Measurements from ENCODE around the gene DHPS. TPM values are rescaled to one million over a fixed set of nuclear protein-coding genes. Genes with fewer than 3 reads are reported as not detected.
A peak's percentile ranks its signal among the peaks of the same experiment; 100 is the strongest.
"Not testable (repeated sequence)": the region's sequence is repeated elsewhere in the genome, so short reads cannot be mapped to it uniquely, and the experiment has no call there.

DHPS gene
- total and polyA plus RNA-seq, 2 experiments from 2014 or later, result 80.0 to 113 TPM

GRCh38 chr19:12647490-12648071 lies 34.1 kb downstream of the DHPS start:
- H3K27ac ChIP-seq, result no peak overlapping the region
- no peaks in the 10 kb centered on the region for H3K27me3 ChIP-seq
- TF ChIP-seq CTCF (IDR thresholded peaks at IDR 0.05; ENCODE audit: low read depth, low read length), result no peak
- no peaks in the 10 kb centered on the region for H3K36me3 ChIP-seq
- H3K4me1 ChIP-seq (ENCODE audit: low read depth), result no peaks in the 10 kb centered on the region
- DNase-seq (ENCODE audit: low read depth in 1 of 2, low spot score in 1 of 2), result peak in 1 of 2 donors; percentile 40
- no peaks in the 10 kb centered on the region for H3K9me3 ChIP-seq (ENCODE audit: low read depth)
- no peak overlapping the region for H3K4me3 ChIP-seq

GRCh38 chr19:12647047-12647446 lies 34.6 kb downstream of the DHPS start:
- Histone ChIP-seq H3K36me3 (no peaks in the 10 kb centered on the region), H3K27ac (no peak overlapping the region), H3K4me3 (no peak overlapping the region), H3K4me1 (ENCODE audit: low read depth) (no peaks in the 10 kb centered on the region), H3K9me3 (ENCODE audit: low read depth) (no peaks in the 10 kb centered on the region), H3K27me3 (no peaks in the 10 kb centered on the region)
- no peak for DNase-seq (ENCODE audit: low read depth in 1 of 2, low spot score in 1 of 2)
- TF ChIP-seq CTCF (IDR thresholded peaks at IDR 0.05; ENCODE audit: low read depth, low read length), result no peak

- H3K4me1 ChIP-seq (ENCODE audit: low read depth), result no peaks in the 10 kb centered on the region
- no peaks in the 10 kb centered on the region for H3K36me3 ChIP-seq
- no peaks in the 10 kb centered on the region for H3K27me3 ChIP-seq
- no peak for DNase-seq (ENCODE audit: low read depth in 1 of 2, low spot score in 1 of 2)
- TF ChIP-seq CTCF (IDR thresholded peaks at IDR 0.05; ENCODE audit: low read depth, low read length), result no peak
- no peaks in the 10 kb centered on the region for H3K9me3 ChIP-seq (ENCODE audit: low read depth)
- no peak overlapping the region for H3K4me3 ChIP-seq
- no peak overlapping the region for H3K27ac ChIP-seq
These were observed 35.1 kb downstream of the DHPS start for GRCh38 chr19:12646551-12646950.

GRCh38 chr19:12643716-12644115 lies 38.0 kb downstream of the DHPS start:
- not testable (repeated sequence) for H3K4me1 ChIP-seq (ENCODE audit: low read depth); DNase-seq (ENCODE audit: low read depth in 1 of 2, low spot score in 1 of 2); H3K9me3 ChIP-seq (ENCODE audit: low read depth); H3K4me3 ChIP-seq; H3K27ac ChIP-seq; H3K27me3 ChIP-seq; H3K36me3 ChIP-seq

- H3K27ac ChIP-seq, result no peak overlapping the region
- peaks cover 3% of the 10 kb centered on the region for H3K4me1 ChIP-seq (ENCODE audit: low read depth)
- DNase-seq (ENCODE audit: low read depth in 1 of 2, low spot score in 1 of 2), result no peak
- TF ChIP-seq CTCF (IDR thresholded peaks at IDR 0.05; ENCODE audit: low read depth, low read length), result no peak
- no peaks in the 10 kb centered on the region for H3K36me3 ChIP-seq
- no peaks in the 10 kb centered on the region for H3K27me3 ChIP-seq
- H3K9me3 ChIP-seq (ENCODE audit: low read depth), result no peaks in the 10 kb centered on the region
- no peak overlapping the region for H3K4me3 ChIP-seq
These were observed 39.2 kb downstream of the DHPS start for GRCh38 chr19:12642506-12642905.

GRCh38 chr19:12641456-12641855 lies 40.2 kb downstream of the DHPS start:
- Histone ChIP-seq H3K27ac (no peak overlapping the region), H3K4me1 (ENCODE audit: low read depth) (peaks cover 3% of the 10 kb centered on the region), H3K27me3 (no peaks in the 10 kb centered on the region), H3K9me3 (ENCODE audit: low read depth) (no peaks in the 10 kb centered on the region), H3K36me3 (no peaks in the 10 kb centered on the region), H3K4me3 (no peak overlapping the region)
- no peak for TF ChIP-seq CTCF (IDR thresholded peaks at IDR 0.05; ENCODE audit: low read depth, low read length)
- DNase-seq (ENCODE audit: low read depth in 1 of 2, low spot score in 1 of 2), result no peak

Measured in cardiac muscle cell (in vitro differentiated cells and primary cell).